GM19468 (cell line): ENCODE measurements around the gene FADS3.

Experiments used
- ATAC-seq: cut with Tn5 transposase; IDR thresholded peaks from one replicate; pipeline ENCODE4 v1.9.1; 2021; ENCODE audit warnings: mild to moderate bottlenecking, moderate library complexity, moderate number of reproducible peaks; ENCODE audit not compliant: unreplicated experiment; ENCODE audit errors: extremely low read depth

Gene FADS3

DNA sequence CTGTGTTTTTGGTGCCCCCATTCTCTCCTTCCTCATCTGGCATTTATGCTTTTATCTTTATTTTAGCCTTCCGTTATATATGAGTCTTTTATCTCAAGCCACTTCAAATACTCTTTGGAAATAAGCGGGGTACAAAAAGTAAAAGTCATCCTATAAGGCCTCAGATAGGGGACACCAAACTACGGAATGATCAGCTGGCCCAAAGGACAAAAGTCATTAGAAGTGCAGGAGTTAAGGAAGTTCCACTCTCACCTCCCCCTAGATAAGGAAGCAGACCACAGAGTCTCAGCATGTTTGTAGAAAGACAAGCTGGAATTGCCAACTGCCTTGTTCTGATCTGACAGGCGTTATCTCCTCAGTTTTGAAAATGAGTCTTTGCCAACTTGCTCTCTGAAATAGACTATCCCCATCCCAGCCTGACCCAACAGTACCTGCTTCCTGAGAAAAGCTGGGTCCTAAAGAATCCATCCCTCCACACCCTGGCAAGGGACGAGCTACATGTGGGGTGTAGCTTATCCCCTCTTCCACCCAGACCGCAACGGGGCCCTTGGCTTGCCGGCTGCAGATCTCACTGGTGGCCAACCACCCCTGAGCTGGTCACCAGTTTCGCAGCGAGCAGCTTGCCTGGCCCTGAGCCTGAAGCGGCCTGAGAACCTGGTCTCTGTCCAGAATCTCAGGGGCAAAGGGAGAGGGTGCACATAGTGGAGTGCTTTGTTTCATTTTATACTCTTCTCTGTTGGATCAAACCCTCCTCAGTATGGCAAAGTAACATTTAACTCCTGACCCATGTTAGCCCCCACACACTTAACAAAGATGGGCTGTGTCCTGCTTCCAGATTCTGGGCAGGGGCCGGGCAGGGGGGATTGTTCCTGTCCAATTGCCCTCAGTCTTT lies 49.5 kb downstream of the FADS3 start:
- no peak for ATAC-seq

DNA sequence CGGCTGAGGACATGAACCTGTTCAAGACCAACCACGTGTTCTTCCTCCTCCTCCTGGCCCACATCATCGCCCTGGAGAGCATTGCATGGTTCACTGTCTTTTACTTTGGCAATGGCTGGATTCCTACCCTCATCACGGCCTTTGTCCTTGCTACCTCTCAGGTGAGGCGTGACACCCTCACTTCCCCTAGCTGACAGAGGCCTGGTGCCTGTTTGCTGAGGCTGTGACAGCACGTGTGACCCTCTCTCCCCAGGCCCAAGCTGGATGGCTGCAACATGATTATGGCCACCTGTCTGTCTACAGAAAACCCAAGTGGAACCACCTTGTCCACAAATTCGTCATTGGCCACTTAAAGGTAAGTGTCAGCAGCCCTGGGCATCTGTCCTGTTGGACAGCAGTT lies 51.0 kb downstream of the FADS3 start:
- no peak for ATAC-seq

DNA sequence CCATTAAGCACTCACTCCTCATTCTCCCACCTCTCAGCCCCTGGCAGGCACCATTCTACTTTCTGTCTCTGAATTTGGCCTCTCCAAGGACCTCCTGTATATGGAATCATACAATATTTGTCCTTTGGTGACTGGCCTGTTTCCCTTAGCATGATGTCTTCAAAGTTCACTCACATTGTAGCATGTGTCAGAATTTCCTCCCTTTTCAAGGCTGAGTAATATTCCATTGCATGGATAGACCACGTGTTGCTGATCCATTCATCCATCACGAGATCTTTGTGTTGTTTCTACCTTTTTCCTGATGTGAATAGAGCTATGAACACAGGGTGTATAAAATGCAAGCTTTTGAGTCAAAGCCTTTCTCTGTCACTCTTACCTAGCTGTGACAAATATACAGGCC lies 51.6 kb downstream of the FADS3 start:
- ATAC-seq = no peak

DNA sequence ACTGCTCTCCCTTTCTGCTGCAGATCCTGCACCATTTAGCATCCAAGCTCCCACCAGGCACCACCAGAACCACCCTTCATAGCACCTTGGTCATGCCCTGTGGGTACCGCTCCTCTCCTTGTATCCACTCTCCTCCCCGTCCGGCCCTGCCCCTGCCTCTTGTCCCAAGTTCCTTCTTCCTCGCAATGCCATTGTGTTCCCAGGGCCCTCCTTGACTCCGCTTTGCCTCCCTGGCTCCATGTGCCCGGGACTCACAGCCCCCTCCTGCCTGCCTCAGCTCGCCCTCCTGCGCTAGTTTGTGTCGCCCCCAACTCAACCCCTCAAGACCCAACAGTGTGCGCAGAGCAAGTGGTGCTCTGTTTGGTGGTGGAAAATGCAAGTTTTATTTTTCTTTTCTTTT lies 52.4 kb downstream of the FADS3 start:
- no peak for ATAC-seq

DNA sequence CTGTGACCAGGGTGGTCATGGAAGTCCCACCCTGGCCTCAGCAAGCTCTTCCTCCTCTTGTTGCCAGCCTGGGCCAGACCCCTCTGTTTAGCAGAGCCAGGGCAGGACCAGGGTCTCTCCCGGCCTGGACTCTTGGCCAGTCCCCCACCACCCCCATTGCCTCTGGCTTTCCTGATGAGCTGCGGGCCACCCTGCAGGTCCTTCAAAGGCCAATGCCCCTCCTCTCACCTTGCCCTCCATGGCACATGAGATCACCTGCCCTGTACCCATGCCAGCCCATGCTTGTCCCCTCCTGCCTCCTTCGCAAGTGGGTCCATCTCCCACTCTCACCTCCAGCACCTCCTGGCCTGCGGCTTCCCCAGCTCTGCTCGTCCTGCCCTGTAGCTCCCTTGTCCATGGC lies 52.8 kb downstream of the FADS3 start:
- ATAC-seq = no peak

DNA sequence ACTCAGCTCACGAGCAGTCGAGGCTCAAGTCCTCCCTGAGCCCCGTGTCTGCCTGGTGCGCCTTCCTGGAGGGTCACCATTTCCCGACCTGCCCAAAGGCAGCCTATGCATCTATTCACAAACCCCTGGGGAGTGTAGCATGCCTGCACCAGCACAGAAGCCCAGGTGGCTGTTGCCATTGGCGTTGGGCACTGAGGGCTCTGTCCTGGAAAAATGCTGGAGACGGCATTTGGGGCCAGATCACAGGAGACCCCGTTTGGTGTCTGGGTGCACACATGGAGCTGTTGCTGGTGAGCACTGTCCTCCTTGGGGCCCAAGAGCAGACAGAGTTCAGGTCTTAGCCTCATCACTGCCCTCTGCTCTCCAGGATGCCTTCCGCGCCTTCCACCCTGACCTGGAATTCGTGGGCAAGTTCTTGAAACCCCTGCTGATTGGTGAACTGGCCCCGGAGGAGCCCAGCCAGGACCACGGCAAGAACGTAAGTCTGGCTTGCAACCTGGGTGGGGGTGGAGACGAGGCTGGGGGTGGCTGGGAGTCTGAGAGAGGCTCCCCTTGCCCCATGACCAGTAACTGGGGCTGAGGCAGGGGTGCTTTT lies 53.8 kb downstream of the FADS3 start:
- ATAC-seq = no peak

DNA sequence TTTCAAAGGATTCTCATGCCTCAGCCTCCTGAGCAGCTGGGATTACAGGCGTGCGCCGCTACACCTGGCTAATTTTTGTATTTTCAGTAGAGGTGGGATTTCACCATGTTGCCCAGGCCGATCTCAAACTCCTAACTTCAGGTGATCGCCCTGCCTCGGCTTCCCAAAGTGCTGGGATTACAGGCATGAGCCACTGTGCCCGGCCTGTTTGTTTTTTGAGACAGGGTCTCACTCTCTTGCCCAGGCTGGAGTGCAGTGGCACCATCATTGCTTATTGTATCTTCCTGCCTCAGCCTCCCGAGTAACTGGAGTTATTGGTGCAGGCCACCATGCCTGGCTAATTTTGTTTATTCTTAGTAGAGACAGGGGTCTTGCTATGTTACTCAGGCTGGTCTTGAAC lies 55.2 kb downstream of the FADS3 start:
- ATAC-seq = no peak

DNA sequence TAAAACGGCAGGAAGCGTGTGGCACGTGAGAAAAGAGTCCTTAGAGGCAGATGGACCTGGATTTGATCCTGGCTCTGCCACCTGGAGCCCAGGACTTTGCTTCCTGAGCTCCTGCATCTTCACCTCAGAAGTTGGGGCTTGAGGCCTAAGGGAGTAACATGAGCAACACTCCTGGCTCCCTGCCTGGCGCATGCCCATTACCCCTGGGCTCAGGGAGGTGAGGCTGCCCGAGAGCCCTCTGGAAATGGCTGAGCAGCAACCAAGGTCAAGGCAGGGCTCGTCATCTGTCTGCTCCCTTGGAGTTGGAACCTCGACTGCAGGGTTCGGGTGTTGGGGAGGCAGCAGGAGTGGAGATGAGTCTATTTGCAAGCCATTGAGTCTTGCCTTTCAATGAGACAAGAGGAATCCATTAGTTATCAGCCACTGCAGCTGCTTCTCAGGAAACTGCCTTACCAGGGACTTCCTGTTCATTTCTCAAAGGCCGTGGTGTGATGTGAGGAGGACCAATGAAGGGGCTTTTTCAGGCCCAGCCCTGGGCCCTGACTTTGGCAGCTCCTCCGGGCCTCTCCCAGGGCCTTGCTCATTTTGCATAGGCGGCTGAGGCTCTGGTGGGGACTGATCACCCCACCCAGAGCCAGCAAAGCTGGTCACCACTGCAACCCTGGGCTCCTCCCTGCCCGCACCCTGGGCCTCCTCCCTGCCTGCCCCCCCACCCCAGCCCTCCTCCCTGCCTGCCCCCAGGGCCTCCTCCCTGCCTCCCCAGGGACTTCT lies 56.9 kb downstream of the FADS3 start:
- ATAC-seq = peak; percentile 80

DNA sequence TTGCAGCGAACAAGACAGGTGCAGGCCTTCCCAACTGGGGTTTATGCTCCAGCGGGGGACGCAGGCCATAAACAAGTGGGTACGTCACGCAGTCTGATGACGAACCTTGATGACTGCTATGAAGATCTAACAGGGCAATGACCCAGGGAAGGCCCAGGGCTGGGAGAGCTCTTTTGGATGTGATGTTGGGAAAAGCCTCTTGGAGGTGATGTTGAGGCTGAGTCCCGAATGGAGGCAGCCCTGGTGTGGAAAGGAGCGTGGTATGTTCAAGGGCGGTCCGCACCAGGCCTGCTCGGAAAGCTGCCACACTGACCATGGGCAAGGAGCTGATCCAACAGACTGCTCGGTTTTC lies 57.4 kb downstream of the FADS3 start:
- ATAC-seq = no peak

DNA sequence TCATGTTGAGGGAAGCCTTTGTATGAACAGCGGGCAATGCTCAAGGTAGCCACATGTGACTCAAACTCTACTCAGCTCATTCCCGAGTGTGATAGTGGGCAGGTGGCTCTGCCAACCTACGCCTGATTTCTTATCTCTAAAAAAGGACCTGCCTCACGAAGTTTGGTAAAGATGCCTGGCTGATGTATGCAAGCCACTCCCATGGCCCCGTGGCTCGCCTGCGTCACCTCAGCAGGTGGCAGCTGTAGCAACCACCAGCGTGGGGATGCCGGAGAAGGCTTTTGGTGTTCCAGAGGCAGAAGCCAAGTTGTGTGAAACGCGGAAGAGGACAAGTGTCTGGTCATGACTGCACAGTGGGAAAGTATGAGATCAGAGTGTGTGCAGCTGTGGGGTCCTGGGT lies 57.9 kb downstream of the FADS3 start:
- ATAC-seq = no peak

DNA sequence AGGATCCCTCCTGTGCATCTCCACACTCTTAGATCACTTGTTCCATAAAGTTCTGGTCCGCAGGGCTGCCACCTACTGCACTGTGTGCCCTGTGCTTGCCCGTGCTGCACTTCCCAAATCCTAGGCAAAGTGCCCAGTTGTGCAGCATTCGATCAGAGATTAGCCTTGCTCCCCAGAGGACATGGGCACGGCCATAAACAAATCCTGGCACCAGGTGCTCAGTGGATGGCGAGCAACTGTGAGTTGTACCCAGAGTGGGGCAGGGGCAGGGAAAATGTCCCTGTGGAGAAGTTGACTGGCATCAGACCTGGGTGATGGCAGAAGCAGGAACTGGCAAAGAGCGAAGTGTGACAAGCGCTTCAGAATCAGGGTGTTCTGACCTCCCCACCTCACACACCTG lies 58.6 kb downstream of the FADS3 start:
- no peak for ATAC-seq

DNA sequence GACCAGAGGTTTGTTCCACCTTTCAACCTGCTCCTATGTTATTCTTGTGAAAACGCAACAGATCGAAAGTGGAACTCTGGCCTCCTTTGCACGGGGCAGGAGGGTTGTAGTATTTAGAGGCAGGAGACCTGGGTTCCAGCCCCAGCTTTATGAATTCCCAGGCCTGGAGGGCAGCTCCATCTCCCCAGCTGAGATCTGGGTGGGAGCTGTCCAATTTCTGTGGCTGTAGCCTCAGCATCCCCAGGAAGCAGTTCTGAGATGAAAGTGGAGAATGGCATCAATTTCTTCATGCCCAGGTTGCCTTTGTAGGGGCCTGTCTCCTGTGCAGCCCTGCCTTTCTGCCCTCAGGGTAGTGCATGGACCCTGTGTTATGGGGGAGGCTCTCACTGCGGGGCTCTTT lies 59.1 kb downstream of the FADS3 start:
- no peak for ATAC-seq

DNA sequence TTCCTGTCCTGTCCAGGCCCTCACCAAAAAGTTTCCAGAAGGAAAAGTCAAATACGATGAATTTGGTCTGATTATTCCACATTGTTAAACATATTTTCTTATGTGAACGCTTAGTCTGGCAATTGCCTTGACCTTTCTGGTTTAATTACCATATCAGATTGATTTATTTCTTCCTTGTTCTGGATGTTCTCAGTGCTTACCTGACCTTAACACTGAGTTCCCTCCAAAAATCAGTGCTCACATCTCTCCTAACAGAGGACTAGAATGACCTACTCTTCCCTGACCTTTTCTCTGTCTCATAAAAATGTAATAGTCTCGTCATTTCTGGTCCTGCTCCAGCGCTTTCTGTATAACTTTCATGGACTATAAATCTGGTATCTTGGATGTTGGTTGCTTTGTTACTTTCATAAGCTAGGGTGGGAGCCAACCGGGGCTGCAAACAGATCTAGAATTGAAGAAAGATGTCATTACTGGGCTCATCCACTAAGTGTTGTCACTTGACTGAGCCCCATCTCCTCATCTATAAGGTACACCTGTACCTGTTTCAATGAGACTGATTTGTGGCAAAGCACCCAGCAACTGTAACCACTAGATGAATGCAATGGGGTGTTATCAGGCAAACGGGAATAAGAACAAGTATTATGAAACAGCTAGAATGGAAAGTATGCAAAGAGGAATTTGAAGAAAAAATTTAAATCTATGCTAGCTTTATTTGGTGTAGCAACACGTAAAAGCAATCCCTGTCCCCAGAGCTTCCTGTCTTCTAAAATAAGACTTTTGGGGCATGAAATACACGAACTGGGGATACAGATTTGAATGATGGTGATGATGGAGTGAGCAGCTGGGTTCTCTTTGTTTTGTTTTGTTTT lies 60.9 kb downstream of the FADS3 start:
- ATAC-seq = no peak

DNA sequence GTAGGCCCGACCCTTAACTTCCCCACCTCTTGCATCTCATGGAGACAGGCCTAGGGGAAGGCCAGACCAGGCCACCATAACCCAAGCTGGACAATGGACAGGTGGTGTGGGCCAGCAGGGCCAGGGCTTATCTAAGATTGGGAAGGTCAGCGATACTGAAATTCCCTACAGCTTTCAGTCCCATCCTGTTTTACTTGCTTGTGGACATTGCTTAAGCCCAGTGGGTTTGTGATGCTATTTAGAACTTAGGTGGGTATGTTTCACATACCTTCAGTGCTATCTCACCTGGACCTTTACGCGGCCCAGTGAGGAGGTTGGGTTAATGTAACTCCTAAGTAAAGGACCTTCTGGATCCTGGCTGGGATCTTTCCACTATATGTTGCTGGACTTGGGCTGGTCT lies 61.5 kb downstream of the FADS3 start:
- ATAC-seq = no peak

DNA sequence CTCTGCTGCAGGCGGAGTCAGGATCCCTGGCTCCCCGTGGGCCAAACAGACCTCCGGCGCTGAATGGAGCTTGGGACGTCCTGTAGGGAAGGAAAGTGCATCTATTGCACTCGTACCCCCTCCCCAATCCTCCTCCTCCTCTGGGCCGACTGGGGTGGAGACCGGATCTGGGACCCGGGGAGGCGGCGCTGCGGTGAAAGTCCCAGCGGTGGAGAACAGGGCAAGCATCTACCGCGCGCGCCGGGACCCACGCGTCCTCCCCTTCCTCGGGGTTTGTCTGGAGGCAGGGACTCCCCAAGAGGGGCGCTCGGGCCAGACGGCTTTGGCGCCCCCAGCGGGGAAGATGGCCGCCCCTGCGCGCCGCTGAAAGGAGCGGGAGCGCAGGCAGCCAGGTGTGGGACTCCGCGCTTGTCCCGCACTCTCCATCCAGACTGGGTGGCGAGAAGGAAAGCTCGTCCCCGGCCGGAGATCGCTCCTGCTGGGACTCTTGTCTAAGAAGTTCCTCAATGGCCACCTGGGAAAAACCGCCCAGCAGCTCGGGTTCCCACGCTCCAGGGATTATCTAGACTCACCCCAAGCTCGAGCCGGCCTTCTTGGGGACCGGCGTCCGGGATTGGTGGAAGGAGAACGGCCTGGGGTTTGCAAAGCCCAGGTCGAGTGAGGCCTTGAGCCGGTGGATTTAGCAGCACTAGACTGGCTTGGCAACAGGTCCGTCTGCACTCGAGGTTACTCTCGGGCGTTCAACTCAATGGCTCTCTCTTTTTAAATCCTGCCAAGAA lies 62.5 kb downstream of the FADS3 start:
- ATAC-seq = no peak

DNA sequence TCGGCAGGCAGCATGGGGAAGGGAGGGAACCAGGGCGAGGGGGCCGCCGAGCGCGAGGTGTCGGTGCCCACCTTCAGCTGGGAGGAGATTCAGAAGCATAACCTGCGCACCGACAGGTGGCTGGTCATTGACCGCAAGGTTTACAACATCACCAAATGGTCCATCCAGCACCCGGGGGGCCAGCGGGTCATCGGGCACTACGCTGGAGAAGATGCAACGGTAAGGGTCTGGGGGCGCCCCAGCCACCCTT lies 63.0 kb downstream of the FADS3 start:
- ATAC-seq = peak; percentile 13

DNA sequence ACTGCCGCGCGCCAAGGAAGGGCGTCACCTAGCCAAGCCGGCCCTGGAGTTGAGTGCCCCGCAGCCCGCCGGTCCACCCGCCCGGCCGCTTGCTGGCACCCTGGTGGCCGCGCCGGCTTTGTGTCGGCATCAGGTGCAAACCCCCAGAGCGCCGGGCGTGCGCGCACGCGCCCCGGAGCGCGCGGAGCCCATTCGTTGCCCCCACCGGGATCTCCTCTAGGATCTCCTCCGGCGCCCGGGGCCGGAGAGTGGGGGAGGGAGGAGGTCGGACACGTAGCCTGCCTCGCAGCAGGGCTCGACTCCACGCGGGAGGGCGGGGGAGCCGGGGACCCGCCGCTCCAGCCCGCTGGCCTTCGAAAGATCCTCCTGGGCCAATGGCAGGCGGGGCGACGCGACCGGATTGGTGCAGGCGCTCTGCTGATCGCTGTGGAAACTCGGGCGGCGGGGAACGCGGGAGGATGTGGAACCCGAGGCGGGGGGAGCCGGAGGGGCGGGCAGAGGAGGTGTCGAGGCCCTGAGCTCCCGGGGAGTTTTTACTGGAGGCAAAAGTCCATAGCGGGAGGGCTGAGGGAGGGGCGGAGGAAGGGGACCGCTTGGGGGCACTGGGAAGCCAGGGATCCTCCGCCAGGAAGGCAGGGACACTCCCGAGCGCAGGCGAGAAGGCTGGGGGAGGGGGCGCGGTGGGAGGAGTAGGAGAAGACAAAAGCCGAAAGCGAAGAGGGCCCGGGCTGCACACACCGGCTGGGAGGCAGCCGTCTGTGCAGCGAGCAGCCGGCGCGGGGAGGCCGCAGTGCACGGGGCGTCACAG lies 63.6 kb downstream of the FADS3 start, which contains the start of gene FADS2:
Gene FADS2 (plus strand): TSS at position 730 of the 808 bp plus-strand sequence. CDS start 91 bp downstream, outside the sequence.
- ATAC-seq = peak; percentile 20

DNA sequence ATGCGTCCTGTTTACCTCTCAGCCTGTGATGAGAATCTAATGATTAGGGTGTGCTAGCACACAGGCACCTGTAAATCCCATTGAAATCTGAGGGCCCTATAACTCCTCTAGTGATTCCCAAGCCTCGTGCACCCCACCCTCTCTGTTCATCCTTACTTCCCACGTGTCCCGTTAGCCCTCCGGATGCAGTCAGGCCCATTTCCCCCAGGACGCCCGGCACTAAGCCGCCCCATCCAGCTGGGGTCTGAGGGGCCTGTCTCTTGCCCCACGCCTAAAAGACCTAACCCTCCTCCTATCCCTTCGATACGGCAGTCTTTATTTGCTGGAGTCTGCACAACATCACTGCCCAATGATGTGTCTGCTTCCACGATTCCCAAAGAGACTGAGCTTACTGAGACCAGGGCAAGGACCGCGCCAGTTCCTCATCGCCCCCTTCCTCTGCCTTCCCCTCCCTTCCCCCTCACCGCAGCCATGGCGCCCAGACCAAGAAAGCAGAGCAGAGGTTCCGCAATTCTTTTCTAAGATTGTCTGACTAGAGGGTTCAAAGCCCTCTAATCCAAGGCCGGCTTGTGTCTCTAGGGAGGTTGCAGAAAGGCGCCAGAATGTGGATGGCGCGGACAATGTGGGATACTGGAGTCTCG lies 64.3 kb downstream of the FADS3 start:
- no peak for ATAC-seq
